Brain microvascular endothelial cell (primary cell): ENCODE measurements around the gene MAGEB3.
"Not testable (repeated sequence)": the region's sequence is repeated elsewhere in the genome, so short reads cannot be mapped to it uniquely, and the experiment has no call there.

Experiments used
- DNase-seq: peaks from one replicate; pipeline ENCODE4 v3.0.0-alpha.2; 2020
- H3K27ac ChIP-seq: fragments of 250-450 bp; sonication (Bioruptor Pico); 2 replicates; pipeline ENCODE4 v1.5.1; 2020; ENCODE audit warnings: mild to moderate bottlenecking, moderate library complexity
- H3K27me3 ChIP-seq: fragments of 250-450 bp; sonication (Bioruptor Pico); replicated peaks from 2 replicates; pipeline ENCODE4 v1.5.1; 2020; ENCODE audit warnings: mild to moderate bottlenecking
- H3K36me3 ChIP-seq: fragments of 250-450 bp; sonication (Bioruptor Pico); replicated peaks from 2 replicates; pipeline ENCODE4 v1.5.1; 2020; ENCODE audit warnings: mild to moderate bottlenecking
- H3K4me3 ChIP-seq: 2 replicates; pipeline ENCODE4 v1.5.1; 2011; ENCODE audit warnings: low read depth, mild to moderate bottlenecking, control low read depth, low read length, moderate library complexity
- in situ Hi-C: cut with HindIII; loops from 2 replicates; pipeline ENCODE4 v1.10.0; 2017; ENCODE audit warnings: low sequenced_read_pairs, low pct_ligation_motif_present
- TF ChIP-seq, protein P1 (sequence below): IDR thresholded peaks from 2 replicates; pipeline ENCODE4 v1.5.1; 2011; ENCODE audit warnings: low read depth, mild to moderate bottlenecking, moderate library complexity, low read length, control low read depth, inconsistent platforms; ENCODE audit errors: missing control alignments

MAGEB3 gene, protein sequence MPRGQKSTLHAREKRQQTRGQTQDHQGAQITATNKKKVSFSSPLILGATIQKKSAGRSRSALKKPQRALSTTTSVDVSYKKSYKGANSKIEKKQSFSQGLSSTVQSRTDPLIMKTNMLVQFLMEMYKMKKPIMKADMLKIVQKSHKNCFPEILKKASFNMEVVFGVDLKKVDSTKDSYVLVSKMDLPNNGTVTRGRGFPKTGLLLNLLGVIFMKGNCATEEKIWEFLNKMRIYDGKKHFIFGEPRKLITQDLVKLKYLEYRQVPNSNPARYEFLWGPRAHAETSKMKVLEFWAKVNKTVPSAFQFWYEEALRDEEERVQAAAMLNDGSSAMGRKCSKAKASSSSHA

DNA sequence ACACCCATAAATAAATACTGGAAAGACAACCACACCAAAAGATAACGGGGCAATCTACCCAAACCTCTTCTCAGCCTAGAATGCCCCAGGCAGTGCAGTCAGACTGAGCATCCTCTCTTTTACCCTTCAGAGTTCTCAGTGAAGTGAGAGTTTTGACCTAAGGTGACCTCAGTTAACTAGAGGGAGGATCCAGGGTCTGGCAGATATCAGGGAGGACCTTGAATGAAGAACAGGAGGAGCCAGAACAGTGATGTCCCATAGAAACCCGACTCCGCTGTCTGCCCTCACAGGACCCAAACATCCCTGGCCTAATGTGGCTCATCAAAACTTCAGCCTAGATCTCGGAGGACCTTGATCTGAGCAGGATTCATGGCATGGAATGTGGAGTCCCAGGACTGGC lies at the start of gene MAGEB3:
Gene MAGEB3 (plus strand): TSS at position 263 of the 400 bp plus-strand sequence. CDS start 5,268 bp downstream, outside the sequence.
- no peak within 1 kb of the TSS for H3K27ac ChIP-seq
- no peaks in the 10 kb centered on the region for H3K27me3 ChIP-seq
- DNase-seq, result no peak
- TF ChIP-seq, protein P1, sequence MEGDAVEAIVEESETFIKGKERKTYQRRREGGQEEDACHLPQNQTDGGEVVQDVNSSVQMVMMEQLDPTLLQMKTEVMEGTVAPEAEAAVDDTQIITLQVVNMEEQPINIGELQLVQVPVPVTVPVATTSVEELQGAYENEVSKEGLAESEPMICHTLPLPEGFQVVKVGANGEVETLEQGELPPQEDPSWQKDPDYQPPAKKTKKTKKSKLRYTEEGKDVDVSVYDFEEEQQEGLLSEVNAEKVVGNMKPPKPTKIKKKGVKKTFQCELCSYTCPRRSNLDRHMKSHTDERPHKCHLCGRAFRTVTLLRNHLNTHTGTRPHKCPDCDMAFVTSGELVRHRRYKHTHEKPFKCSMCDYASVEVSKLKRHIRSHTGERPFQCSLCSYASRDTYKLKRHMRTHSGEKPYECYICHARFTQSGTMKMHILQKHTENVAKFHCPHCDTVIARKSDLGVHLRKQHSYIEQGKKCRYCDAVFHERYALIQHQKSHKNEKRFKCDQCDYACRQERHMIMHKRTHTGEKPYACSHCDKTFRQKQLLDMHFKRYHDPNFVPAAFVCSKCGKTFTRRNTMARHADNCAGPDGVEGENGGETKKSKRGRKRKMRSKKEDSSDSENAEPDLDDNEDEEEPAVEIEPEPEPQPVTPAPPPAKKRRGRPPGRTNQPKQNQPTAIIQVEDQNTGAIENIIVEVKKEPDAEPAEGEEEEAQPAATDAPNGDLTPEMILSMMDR, result no peak
- in situ Hi-C loops, result no loop called here
- no peak within 1 kb of the TSS for H3K4me3 ChIP-seq
- no peaks in the 10 kb centered on the region for H3K36me3 ChIP-seq

DNA sequence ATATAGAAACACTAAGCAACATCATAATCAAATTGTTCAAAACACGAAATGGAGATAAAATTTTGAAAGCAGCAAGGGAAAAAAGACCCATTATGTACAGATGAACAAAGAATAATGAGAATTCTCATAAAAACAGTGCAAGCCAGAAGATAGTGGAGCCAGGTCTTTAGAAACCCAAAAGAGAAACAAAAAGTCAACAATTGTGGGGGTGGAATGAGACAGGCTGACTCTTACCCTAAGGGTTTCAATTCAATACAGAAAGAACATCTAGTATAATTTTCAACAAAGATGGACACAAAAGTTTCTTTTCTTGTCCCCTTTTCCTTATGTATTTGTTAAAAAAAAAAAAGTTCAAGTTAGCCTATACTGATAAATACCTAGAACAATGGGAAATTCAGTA lies 49.1 kb upstream of the MAGEB3 start:
- Histone ChIP-seq H3K27me3 (no peaks in the 10 kb centered on the region), H3K27ac (no peak overlapping the region), H3K36me3 (no peaks in the 10 kb centered on the region), H3K4me3 (no peak overlapping the region)
- no peak for DNase-seq
- TF ChIP-seq, protein P1, result no peak
- in situ Hi-C loops, result no loop called here

DNA sequence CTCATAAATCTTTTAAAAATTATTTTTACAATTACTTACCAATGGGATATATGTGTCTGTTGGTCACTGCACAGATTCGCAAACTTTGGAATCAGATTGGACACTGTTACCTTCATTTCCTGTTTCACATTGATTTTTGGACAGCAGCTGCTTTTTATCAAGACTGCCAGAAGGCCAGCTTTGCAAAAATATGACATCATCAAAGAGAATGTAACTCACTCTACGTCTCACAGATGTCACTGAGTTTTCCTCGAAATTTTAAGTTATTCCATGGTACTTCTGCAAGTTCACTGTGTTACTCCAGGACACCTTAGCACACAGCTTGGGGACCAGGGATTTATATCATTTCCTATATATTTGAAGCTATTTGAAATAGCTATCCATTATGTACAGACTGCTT lies 46.9 kb upstream of the MAGEB3 start:
- no peak for DNase-seq
- in situ Hi-C loops, result no loop called here
- TF ChIP-seq, protein P1, result no peak

DNA sequence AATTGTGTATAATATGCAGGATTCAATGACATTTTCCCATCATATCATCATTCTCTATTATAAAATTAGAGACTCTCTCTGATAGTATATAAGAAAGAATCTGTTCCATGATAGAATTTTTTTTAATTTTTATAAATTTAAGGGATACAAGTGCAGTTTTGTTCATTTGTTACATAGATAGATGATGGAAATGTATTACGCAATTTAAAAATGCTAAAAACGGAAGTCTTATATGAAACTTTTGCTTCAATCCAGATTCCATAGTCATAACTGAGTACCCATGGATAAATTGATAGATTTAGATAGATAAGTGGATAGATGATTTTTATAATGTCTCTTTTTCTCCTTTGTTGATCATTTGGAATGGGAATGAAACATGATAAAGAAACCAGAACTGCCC lies 40.0 kb upstream of the MAGEB3 start:
- TF ChIP-seq, protein P1, result no peak
- no peak overlapping the region for H3K4me3 ChIP-seq
- in situ Hi-C loops, result no loop called here
- no peaks in the 10 kb centered on the region for H3K36me3 ChIP-seq
- DNase-seq, result no peak
- no peak overlapping the region for H3K27ac ChIP-seq
- H3K27me3 ChIP-seq, result no peaks in the 10 kb centered on the region

More for the DNA sequence above, 46.9 kb upstream of the MAGEB3 start:
- no peaks in the 10 kb centered on the region for H3K36me3 ChIP-seq
- no peak overlapping the region for H3K4me3 ChIP-seq
- no peaks in the 10 kb centered on the region for H3K27me3 ChIP-seq
- no peak overlapping the region for H3K27ac ChIP-seq

DNA sequence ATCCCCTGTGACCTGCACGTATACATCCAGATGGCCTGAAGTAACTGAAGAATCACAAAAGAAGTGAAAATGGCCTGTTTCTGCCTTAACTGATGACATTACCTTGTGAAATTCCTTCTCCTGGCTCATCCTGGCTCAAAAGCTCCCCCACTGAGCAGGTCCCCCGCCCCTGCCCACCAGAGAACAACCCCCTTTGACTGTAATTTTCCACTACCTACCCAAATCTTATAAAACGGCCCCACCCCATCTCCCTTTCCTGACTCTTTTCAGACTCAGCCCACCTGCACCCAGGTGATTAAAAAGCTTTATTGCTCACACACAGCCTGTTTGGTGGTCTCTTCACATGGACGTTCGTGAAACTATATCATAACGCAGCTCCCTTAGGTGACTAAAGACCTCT lies 36.5 kb upstream of the MAGEB3 start:
- H3K27me3 ChIP-seq, in situ Hi-C loops, H3K4me3 ChIP-seq, DNase-seq, H3K36me3 ChIP-seq, H3K27ac ChIP-seq: not testable (repeated sequence)

DNA sequence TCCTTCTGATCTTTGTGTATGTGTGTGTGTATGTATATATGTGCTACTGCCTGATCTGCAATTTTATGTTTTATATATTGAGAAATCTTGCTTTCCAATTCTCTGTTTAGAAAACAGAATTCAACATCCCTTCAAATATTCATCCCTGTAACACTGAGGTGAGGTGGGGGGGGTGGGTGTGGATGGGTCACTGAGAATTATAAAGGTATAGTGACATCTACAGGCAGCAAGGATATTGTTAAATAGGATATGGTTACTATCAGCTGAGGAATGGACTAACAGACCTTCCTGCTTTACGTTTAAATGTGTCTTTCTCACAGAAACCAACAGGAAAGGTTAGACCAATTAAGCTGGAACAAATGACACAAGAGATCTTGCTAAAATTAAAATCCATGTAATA lies 34.1 kb upstream of the MAGEB3 start:
- DNase-seq, result peak; percentile 1
- TF ChIP-seq, protein P1, result peak; percentile 21
- in situ Hi-C loops, result no loop called here
- Histone ChIP-seq H3K36me3 (no peaks in the 10 kb centered on the region), H3K4me3 (no peak overlapping the region), H3K27ac (no peak overlapping the region), H3K27me3 (no peaks in the 10 kb centered on the region)
